Measurements from ENCODE around the gene OTUB1. TPM values are rescaled to one million over a fixed set of nuclear protein-coding genes. Genes with fewer than 3 reads are reported as not detected.
A peak's percentile ranks its signal among the peaks of the same experiment; 100 is the strongest.

OTUB1 gene
- total RNA-seq, 1 experiment from 2014 or later: 69.7 TPM

- H3K4me1 ChIP-seq (replicated peaks): peaks cover 20% of the 10 kb centered on the region
- no peaks in the 10 kb centered on the region for H3K27me3 ChIP-seq (replicated peaks)
- H3K27ac ChIP-seq: no peak overlapping the region
- H3K4me3 ChIP-seq: no peak overlapping the region
- H3K9me3 ChIP-seq (replicated peaks): no peaks in the 10 kb centered on the region; the same call in 1 of the 2 replicates
- no peak for DNase-seq (ENCODE audit: low read depth in 1 of 2, low spot score in 2 of 2)
- H3K36me3 ChIP-seq: peaks cover 23% of the 10 kb centered on the region
Measured at GRCh38 chr11:64005691-64006090, 19.5 kb downstream of the OTUB1 start.

GRCh38 chr11:64006398-64006797 lies 20.2 kb downstream of the OTUB1 start:
- no peak overlapping the region for H3K27ac ChIP-seq
- H3K4me1 ChIP-seq (replicated peaks): peaks cover 20% of the 10 kb centered on the region
- no peak overlapping the region for H3K4me3 ChIP-seq
- no peak for DNase-seq (ENCODE audit: low read depth in 1 of 2, low spot score in 2 of 2)
- peaks cover 16% of the 10 kb centered on the region for H3K36me3 ChIP-seq
- no peaks in the 10 kb centered on the region for H3K9me3 ChIP-seq (replicated peaks)
- H3K27me3 ChIP-seq (replicated peaks): no peaks in the 10 kb centered on the region

GRCh38 chr11:64007160-64007628 lies 21.0 kb downstream of the OTUB1 start:
- Histone ChIP-seq H3K4me3 (no peak overlapping the region), H3K4me1 (replicated peaks) (peaks cover 13% of the 10 kb centered on the region), H3K36me3 (peaks cover 9% of the 10 kb centered on the region), H3K9me3 (replicated peaks) (no peaks in the 10 kb centered on the region), H3K27ac (no peak overlapping the region), H3K27me3 (replicated peaks) (no peaks in the 10 kb centered on the region)
- DNase-seq (ENCODE audit: low read depth in 1 of 2, low spot score in 2 of 2): peak in 1 of 2 experiments; percentile 36

GRCh38 chr11:64007629-64008282 lies 21.5 kb downstream of the OTUB1 start:
- peaks cover 9% of the 10 kb centered on the region for H3K36me3 ChIP-seq
- H3K9me3 ChIP-seq (replicated peaks): no peaks in the 10 kb centered on the region
- peaks cover 12% of the 10 kb centered on the region for H3K4me1 ChIP-seq (replicated peaks)
- H3K27me3 ChIP-seq (replicated peaks): no peaks in the 10 kb centered on the region
- H3K4me3 ChIP-seq: no peak overlapping the region
- no peak for DNase-seq (ENCODE audit: low read depth in 1 of 2, low spot score in 2 of 2)
- H3K27ac ChIP-seq: no peak overlapping the region

- Histone ChIP-seq H3K36me3 (peaks cover 9% of the 10 kb centered on the region), H3K27ac (no peak overlapping the region), H3K4me1 (replicated peaks) (peaks cover 12% of the 10 kb centered on the region), H3K9me3 (replicated peaks) (no peaks in the 10 kb centered on the region), H3K4me3 (no peak overlapping the region), H3K27me3 (replicated peaks) (no peaks in the 10 kb centered on the region)
- DNase-seq (ENCODE audit: low read depth in 1 of 2, low spot score in 2 of 2): no peak
Measured at GRCh38 chr11:64008283-64008913, 22.2 kb downstream of the OTUB1 start.

- Histone ChIP-seq H3K4me3 (no peak overlapping the region), H3K27me3 (replicated peaks) (no peaks in the 10 kb centered on the region), H3K4me1 (replicated peaks) (peaks cover 12% of the 10 kb centered on the region), H3K36me3 (peaks cover 9% of the 10 kb centered on the region; the same call in 1 of the 2 replicates), H3K27ac (no peak overlapping the region), H3K9me3 (replicated peaks) (no peaks in the 10 kb centered on the region)
- DNase-seq (ENCODE audit: low read depth in 1 of 2, low spot score in 2 of 2): no peak
Measured at GRCh38 chr11:64008914-64009633, 22.8 kb downstream of the OTUB1 start.

- DNase-seq (ENCODE audit: low read depth in 1 of 2, low spot score in 2 of 2): no peak
- Histone ChIP-seq H3K27ac (no peak overlapping the region), H3K27me3 (replicated peaks) (no peaks in the 10 kb centered on the region), H3K4me1 (replicated peaks) (peaks cover 12% of the 10 kb centered on the region), H3K4me3 (no peak overlapping the region), H3K9me3 (replicated peaks) (no peaks in the 10 kb centered on the region), H3K36me3 (0 out of 2 replicates have a peak, but pooled peaks cover 6% of the 10 kb centered on the region)
Measured at GRCh38 chr11:64009710-64010109, 23.5 kb downstream of the OTUB1 start.

- no peak for DNase-seq (ENCODE audit: low read depth in 1 of 2, low spot score in 2 of 2)
- Histone ChIP-seq H3K9me3 (replicated peaks) (no peaks in the 10 kb centered on the region), H3K4me1 (replicated peaks) (peaks cover 12% of the 10 kb centered on the region), H3K4me3 (no peak overlapping the region), H3K36me3 (no peaks in the 10 kb centered on the region), H3K27me3 (replicated peaks) (no peaks in the 10 kb centered on the region), H3K27ac (no peak overlapping the region)
Measured at GRCh38 chr11:64010783-64011182, 24.5 kb downstream of the OTUB1 start.

- DNase-seq (ENCODE audit: low read depth in 1 of 2, low spot score in 2 of 2): no peak
- Histone ChIP-seq H3K4me3 (no peak overlapping the region), H3K9me3 (replicated peaks) (no peaks in the 10 kb centered on the region), H3K4me1 (replicated peaks) (peaks cover 12% of the 10 kb centered on the region), H3K27me3 (replicated peaks) (no peaks in the 10 kb centered on the region), H3K27ac (no peak overlapping the region), H3K36me3 (no peaks in the 10 kb centered on the region)
Measured at GRCh38 chr11:64011371-64011770, 25.1 kb downstream of the OTUB1 start.

- Histone ChIP-seq H3K4me1 (replicated peaks) (no peaks in the 10 kb centered on the region), H3K27ac (no peak overlapping the region), H3K4me3 (no peak overlapping the region), H3K36me3 (no peaks in the 10 kb centered on the region), H3K9me3 (replicated peaks) (no peaks in the 10 kb centered on the region), H3K27me3 (replicated peaks) (no peaks in the 10 kb centered on the region)
- no peak for DNase-seq (ENCODE audit: low read depth in 1 of 2, low spot score in 2 of 2)
Measured at GRCh38 chr11:64013141-64013896, 27.1 kb downstream of the OTUB1 start.

GRCh38 chr11:64014356-64014755 lies 28.1 kb downstream of the OTUB1 start:
- H3K4me3 ChIP-seq: no peak overlapping the region
- no peaks in the 10 kb centered on the region for H3K4me1 ChIP-seq (replicated peaks)
- H3K36me3 ChIP-seq: no peaks in the 10 kb centered on the region
- H3K9me3 ChIP-seq (replicated peaks): no peaks in the 10 kb centered on the region
- DNase-seq (ENCODE audit: low read depth in 1 of 2, low spot score in 2 of 2): no peak
- no peak overlapping the region for H3K27ac ChIP-seq
- H3K27me3 ChIP-seq (replicated peaks): no peaks in the 10 kb centered on the region

- Histone ChIP-seq H3K27me3 (replicated peaks) (no peaks in the 10 kb centered on the region), H3K9me3 (replicated peaks) (no peaks in the 10 kb centered on the region), H3K4me1 (replicated peaks) (no peaks in the 10 kb centered on the region), H3K36me3 (no peaks in the 10 kb centered on the region), H3K4me3 (no peak overlapping the region), H3K27ac (no peak overlapping the region)
- DNase-seq (ENCODE audit: low read depth in 1 of 2, low spot score in 2 of 2): no peak
Measured at GRCh38 chr11:64015510-64015909, 29.3 kb downstream of the OTUB1 start.

- no peak overlapping the region for H3K27ac ChIP-seq
- no peaks in the 10 kb centered on the region for H3K9me3 ChIP-seq (replicated peaks)
- H3K4me3 ChIP-seq: no peak overlapping the region
- no peaks in the 10 kb centered on the region for H3K27me3 ChIP-seq (replicated peaks)
- no peaks in the 10 kb centered on the region for H3K4me1 ChIP-seq (replicated peaks)
- no peak for DNase-seq (ENCODE audit: low read depth in 1 of 2, low spot score in 2 of 2)
- no peaks in the 10 kb centered on the region for H3K36me3 ChIP-seq
Measured at GRCh38 chr11:64015935-64016845, 30.0 kb downstream of the OTUB1 start.
